NCI-H1436 (cell line): ENCODE results near the gene CYREN.
"Not testable (repeated sequence)": the region's sequence is repeated elsewhere in the genome, so short reads cannot be mapped to it uniquely, and the experiment has no call there.

ENCODE experiments used
- DNase-seq: peaks from one replicate; lab custom pipeline; 2025; lab: John Stamatoyannopoulos, UW

Gene CYREN

DNA sequence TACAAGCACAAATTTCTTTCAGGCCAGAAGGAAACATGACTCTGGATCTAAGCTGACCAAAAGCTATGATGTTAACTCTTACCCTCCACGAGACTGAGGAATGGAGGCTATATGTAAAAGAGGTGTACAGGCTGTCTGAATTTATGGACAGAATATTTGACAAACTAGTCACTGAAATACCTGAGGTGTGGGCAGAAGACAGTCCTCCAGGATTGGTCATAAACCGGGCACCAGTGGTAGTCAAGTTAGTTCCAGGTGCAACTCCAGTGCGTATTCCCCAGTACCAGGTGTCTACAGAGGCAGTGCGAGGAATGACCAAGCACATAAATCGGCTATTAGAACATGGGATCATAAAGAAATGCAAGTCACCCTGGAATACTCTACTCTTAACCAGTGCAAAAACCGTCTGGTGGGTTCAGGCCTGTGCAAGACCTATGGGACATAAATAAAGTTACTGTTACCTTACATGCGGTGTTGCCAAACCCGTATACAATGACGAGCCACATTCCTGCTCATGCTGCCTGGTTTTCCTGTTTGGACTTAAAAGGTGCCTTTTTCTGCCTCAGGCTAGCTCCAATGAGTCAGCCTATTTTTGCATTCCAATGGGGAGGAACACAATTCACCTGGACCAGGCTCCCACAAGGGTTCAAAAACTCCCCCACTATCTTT is 6.7 kb upstream of the CYREN start:
- DNase-seq, result no peak

DNA sequence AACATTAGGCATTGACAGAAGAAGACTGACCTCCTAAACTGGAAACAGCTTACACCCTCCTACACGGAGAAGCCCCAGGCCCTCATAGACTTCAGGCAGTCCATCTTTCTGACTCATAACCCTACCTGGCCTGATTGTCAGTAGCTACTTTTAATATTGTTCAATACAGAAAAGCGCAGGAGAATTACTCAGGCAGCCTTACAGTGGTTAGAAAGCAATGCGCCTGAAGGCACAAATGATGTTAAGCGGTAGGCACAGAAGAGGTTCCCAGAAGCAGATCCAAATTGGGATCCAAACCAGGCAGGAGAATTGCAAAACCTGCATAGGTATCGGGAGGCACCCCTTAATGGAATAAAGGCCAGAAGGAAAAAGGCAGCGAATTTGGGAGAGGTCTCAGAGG is 5.4 kb upstream of the CYREN start:
- no peak for DNase-seq

DNA sequence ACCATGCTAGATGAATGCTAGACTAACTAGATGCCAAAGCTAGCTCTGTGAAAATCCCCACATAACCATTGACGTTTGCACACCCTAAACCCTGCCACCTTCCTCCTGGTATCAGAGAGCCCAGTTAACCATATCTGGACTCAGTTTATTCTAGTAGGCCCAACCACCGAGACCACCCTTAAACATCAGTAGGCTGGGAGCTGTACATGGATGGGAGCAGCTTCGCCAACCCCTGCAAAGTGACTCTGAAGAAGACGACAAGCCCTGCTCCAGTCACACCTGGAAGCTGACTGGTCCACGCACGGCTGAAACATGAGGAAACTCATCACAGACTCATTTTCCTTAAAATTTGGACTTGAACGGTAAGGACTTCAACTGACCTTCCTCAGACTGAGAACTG is 4.4 kb upstream of the CYREN start:
- DNase-seq, result no peak

DNA sequence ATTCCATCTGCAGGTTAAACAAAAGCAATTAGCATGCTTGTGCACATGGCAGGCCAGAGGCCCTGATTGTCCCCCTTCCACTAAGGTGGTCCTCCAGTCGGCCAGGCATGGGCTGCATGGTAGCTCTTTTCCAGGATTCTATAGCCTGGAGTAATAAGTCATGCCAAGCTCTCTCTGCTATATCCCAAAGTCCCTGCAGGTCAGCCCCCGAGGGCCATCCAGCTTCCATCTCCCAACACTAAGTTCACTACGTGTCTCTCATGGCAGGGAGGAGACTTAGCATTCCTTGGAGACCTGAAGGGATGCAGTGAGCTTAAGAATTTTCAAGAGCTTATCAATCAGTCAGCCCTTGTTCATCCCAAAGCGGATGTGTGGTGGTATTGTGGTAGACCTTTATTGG is 3.4 kb upstream of the CYREN start:
- DNase-seq, result not testable (repeated sequence)

DNA sequence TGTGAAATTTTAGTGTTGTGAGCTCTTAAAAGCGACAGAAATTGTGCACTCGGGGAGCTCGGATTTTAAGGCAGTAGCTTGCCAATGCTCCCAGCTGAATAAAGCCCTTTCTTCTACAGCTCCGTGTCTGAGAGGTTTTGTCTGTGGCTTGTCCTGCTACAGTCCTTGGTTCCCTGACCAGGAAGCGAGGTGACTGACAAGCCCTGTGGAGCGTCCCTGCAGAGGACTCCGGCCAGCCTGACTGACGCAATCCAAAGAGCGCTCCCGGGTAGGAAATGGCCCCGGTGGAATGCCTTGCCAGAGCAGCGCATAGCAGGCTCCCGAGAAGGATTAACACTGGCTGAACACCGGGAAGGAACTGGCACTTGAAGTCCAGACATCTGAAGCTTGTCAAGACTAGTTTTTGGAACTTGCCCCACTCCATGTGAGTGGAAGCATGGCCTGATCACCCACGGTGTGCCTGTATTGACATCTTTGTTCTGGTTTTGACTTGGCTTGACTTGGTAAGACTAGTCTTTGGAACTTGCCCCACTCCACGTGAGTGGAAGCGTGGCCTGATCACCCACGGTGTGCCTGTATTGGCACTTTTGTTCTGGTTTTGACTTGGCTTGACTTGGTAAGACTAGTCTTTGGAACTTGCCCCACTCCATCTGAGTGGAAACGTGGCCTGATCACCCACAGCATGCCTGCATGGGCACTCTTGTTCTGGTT is 1.2 kb upstream of the CYREN start:
- not testable (repeated sequence) for DNase-seq

DNA sequence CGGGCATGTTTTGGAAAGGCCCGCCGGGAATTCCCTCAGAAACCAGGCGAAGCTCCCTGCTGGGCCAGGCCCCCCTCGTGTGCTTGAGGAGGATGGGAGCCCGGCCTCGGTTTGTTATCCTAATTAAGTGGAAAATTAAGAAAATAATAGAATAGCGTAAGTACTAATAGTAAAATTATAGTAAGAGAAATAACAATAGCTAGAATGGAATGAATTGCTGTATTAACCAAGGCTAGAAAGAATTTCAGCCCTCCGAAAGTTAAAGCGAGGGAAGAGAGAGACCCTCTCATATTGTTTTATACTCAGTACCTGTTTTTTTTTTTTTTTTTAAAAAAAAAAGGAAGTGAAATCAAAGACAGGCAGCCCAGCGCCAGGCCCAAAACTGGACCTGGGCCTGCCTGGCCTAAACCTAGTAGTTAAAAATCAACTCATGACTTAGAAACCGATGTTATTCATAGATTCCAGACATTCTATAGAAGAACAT is 533 bp upstream of the CYREN start:
- DNase-seq, result not testable (repeated sequence)

DNA sequence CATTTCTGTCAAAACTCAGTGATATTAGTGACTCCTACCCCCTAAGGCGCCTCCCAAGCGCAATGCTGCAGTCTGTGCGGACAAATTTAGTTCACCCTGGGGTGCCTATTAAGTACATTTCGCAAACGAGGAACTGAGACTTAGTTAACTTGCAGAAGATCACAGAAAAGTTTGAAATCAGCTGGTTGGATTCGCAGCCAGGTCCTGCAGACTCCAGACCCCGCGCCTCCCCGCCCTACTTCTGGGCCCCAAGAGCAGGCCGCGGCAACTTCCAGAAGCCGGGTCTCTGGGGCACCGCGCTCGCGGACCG is 588 bp downstream of the CYREN start:
- no peak for DNase-seq

DNA sequence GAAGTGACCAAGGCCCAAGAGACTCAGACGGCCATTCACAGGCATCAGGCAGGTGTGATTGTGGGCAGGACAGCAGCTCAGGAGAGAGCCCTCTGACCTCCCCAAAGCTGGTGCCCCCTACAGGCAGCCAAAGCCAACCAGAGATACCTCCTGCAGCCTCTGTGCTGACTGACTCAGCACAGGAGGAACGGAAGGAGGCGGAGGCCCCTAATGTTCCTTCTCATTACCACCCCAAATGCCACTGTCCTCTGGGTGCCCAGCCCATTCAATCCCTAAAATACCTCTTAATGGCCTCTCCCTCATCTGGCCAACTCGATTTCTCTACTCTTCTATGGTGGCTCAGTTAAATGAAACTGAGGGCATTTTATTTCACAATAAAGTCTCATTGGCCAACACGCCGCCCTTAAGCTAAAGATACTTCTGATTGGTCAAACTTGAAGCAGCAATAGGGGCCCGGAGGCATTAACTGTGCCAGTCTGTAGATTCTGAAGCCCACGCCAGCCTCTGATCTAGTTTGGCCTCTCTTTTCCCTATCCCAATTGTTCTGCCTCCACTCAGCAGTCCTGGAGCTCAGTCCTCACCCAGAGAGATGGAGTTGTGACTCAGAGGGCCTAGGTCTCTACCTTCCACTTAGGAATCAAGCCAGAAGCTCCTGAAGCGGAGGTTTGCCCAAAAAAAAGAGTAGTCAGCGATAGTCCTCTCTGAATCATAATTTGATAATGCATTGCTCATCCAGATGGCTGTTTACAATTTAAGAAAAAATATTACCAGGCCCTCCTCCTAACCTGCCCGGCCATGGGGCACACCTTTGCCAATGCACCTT is 1.2 kb downstream of the CYREN start:
- DNase-seq, result no peak

DNA sequence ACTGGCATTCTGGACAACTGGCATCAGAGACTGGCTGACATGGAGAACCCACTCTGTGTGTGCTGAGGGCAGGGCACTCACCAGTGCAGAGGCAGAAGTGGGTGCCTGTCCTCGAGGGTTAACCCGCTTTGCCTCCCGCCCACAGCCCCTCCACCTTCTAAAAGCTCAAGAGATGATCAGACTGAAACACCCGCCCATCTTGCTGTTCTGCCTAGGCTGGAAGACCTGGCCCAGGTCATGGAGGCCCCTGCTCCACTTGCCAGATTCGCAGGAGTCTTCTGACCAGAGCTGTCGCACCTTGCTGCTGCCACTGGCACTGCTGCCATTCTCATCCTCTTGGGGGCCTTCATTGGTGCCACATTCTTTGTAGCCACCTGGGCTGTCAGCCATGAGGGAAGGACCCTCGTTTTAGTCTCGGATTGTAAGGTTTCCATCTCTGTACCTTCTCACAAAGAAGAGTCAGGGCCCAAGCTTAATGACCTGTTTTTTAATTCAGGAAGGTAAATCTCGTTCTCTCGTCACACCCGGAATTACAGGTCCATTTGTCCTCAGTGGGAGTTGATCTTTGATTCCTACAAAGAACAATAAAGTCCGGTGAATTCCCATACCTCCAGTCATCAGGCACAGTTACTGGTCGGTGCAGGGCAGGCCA is 1.9 kb downstream of the CYREN start:
- no peak for DNase-seq

DNA sequence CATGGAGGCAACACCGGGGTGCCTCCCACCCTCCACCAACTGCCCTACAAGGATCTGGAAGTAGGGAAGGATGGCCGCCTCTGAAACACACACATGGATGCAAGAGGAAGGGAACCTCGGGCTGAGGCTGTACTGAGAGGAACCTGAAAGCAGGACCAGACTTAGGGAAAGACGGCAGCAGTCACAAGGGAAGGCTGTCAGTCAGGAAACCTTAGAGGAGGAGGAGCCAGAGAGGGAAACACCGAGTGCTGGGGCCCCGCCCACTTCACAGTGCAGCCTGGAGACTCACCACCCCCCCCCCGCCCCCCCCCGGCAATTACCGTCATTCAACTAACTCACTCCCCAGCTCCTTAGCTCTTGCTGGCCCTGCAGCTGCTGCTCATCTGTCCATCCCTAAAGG is 2.5 kb downstream of the CYREN start:
- no peak for DNase-seq

DNA sequence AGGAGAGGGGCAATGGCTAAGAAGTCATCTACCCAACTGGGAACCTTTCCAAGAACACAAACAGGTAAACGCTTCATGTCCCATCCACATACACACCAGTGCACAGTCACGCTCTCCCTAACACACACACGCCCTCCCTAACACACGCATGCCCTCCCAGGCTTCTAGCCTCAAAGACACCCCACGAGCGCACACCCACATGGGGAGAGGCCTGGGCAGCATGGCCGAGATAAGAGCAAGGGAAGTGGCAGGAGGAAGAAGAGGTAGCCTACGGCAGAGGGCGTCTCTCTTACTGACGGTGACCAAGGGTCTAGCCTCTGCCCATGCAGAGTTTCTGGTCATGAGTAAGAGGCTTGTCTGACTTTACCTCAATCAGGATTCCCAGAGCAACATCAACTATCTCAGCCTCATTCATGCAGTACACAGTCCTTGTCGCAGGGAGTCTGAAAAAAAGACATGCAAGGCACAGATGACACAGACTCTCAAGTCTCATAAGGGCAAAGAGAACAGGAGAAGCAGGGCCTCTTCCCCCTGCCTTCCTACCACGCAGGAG is 3.1 kb downstream of the CYREN start:
- DNase-seq, result no peak

DNA sequence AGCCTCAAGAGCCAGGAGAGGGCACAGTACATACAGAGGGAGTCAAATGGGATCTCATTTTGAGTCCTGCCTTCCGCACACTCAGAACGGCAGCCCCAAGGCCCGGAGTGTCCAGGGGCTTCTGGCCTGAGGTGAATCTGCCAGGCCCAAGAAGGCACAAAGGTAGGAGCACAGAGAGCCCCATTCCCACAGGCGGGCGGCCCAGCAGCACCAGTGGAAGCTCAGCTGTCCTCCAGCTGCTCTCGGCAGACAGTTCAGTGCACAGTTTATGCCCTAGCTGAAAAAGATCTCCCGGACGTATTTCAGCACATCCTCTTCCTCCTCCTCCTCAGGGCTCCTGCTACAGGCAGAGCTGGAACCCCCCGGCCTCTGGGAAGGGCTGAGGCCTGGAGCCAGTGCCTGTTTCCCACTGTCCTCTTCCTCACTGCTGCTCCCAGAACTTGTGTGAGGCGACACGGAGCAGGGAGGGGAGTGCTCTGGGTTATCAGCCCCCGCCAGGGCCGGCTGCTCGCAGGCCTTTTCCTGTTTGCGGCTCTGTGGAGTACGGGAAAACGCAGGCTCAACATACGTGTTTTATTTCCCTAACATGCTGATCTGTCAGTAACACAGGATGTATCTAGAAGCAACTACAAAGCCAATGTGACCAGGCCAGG is 4.0 kb downstream of the CYREN start:
- no peak for DNase-seq

DNA sequence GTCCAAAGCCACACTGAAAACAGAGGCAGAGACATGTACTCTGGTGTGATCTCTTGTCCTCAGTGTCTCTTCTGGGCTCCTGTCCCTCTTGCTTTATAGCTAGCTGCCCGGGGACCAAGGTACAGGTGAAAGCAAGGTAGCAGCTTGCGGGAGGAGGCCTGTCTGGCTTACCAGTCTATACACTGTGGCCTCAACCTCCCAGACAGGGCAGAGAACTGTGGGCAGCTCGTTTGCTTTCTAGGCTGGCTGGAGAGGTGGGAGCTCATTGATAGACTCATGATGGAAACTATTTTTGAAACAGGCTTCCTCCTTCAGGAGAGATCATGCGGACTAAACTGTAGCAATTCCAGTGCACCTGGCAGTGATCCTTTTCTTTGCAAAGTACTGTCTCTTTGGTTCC is 4.6 kb downstream of the CYREN start:
- no peak for DNase-seq

DNA sequence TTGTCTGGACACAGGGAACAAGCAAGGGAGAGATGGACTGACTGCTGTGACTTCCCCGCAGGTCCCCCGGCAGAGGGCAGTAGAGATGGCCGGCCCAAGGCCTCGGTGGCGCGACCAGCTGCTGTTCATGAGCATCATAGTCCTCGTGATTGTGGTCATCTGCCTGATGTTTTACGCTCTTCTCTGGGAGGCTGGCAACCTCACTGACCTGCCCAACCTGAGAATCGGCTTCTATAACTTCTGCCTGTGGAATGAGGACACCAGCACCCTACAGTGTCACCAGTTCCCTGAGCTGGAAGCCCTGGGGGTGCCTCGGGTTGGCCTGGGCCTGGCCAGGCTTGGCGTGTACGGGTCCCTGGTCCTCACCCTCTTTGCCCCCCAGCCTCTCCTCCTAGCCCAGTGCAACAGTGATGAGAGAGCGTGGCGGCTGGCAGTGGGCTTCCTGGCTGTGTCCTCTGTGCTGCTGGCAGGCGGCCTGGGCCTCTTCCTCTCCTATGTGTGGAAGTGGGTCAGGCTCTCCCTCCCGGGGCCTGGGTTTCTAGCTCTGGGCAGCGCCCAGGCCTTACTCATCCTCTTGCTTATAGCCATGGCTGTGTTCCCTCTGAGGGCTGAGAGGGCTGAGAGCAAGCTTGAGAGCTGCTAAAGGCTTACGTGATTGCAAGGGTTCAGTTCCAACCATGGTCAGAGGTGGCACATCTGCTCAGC is 6.0 kb downstream of the CYREN start:
- no peak for DNase-seq

DNA sequence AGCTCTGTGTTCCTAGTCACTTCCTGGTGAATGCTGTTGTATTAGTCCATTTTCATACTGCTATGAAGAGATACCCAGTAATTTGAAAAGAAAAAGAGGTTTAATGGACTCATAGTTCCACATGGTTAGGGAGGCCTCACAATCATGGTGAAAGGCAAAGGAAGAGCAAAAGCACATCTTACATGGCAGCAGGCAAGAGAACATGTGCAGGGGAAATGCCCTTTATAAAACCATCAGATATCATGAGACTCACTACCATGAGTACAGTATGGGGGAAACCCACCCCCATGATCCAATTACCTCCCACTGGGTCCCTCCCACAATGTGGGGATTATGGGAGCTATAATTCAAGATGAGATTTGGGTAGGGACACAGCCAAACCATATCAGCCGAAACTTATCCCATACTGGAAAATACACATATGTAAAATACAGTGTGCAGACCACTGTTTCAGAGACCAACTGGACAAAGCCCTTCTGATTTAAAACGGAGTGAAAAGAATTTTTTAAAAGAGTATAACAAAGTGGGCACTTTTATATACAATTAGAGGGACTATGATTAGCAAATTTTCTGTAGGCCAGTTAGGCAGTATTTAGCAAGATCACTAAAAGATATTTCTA is 8.0 kb downstream of the CYREN start:
- no peak for DNase-seq

DNA sequence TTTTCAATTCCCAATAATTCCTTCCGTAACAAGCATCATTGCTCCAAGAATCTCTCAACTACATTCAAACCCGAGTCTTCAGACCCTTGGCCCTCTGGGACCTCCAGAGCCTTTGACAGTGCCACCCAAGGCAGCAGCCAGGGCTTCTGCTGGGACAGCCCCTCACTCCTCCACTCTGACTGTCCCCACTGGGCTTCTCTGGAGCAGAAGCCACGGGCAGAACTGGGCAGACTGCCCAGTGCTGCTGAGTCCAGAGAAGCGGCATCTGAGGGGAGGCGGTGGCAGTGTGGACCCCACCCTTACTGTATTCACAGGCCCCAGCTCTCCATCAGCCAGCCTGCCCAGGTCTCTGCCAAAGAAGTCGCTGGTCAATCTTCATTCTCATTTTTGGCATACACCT is 8.8 kb downstream of the CYREN start:
- DNase-seq, result no peak

DNA sequence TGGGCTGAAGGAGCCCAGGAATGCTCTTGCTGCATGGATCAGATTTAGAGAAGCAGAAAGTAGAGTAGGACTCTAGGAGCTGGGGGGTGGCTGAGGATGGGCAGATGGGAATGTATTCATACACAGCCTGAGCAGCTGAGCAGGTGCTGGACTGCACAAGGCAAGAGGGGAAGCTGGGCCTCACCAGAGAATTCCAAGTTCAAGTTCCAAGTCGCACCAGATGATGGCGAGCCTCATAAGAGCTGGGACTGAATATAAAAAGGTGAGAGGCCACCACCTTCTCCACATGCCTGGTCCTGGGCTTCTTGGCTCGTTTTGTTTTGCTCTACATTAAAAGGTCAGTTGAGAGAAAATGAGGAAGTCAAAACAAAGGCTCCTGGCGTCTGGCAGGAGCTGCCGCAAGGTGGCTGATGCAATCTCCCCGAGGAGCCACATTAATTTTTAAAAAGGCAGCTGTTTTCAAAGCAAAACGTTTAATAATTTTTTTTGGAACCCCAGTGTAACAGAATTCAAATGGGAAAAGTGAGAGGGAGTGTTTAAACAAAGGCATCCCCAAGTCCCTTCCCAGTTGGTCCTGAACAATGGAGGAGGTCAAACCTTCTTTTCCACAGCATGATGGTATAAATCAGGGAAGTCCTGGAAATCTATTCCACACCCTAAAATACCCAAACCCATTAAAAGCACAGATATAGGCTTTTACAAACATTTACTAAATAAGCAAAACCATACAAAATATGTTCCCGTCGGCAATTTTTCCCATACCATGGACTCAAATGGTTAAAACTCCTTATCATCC is 9.5 kb downstream of the CYREN start:
- no peak for DNase-seq

DNA sequence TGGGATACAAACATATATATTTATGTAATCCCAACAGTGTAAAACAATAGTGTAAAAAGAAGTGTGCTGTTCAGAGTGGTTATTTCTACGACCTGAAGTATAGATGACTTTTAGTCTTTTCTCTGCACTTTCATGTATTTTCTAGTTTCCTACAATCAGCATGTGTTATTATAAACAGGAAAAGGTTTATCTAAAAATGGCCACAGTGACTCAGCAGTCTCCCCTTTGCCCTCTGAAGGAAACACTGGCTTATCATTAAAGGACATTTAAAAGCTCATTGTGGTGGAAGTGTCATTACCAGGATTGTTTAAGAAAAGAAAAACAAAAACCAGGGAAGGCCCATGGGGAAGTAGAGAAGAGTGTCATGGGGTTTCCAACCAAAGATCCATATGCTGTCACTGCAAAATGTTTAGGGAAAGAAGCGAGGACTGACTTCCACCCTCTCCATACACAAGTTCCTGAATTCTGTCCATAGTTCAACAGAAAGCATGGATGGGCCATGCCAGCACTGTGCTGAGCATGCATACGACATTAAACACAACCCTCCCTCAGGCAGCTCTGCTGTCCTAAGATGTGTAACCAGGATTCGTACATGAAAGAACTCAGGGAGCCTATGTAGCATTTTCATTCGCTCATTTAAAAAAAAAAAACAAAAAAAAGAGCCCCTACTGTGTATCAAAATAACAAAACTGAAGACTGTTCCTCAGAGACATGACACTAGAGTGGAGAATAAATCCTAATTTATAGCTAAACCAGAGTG is 10.2 kb downstream of the CYREN start:
- no peak for DNase-seq
